HG02588 (cell line): ENCODE results near the gene EBF4.
"Not testable (repeated sequence)": the region's sequence is repeated elsewhere in the genome, so short reads cannot be mapped to it uniquely, and the experiment has no call there.

ENCODE experiments used
- ATAC-seq: cut with Tn5 transposase; IDR thresholded peaks from one replicate; pipeline ENCODE4 v1.9.1; 2021; ENCODE audit warnings: mild to moderate bottlenecking, moderate library complexity; ENCODE audit not compliant: unreplicated experiment

EBF4 gene

DNA sequence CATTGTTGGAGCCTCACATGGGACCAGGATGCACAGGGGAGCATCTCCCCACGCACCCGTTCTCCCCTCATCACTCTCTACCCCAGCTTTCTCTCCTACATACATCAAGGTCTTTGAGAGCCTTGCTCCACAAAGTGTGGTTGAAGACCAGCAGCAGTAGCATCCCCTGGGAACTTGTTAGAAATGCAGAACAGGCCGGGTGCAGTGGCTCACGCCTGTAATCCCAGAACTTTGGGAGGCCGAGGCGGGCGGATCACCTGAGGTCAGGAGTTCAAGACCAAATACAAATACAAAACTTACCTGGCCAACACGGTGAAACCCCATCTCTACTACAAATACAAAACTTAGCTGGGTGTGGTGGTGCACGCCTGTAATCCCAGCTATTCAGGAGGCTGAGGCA is 115.3 kb downstream of the EBF4 start:
- ATAC-seq = not testable (repeated sequence)

DNA sequence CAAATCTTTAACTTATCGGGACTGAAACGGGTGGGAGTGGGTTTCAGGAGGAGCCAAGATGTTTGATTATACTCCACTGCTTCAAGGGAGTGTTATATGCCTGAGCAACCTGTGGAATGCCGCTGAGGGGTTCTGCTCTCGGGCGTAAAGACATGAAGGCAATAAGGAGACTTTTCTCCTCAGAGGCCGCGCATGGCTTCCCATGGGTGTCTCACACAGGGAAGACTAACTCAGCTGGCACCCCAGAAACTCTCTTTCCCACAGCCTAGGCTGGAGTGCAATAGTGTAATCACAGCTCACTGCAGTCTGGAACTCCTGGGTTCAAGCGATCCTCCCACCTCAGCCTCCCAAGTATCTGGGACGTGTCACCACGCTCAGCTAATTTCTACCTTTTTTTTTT is 117.1 kb downstream of the EBF4 start:
- no peak for ATAC-seq
